Measurements from ENCODE around the gene TJAP1. TPM values are rescaled to one million over a fixed set of nuclear protein-coding genes. Genes with fewer than 3 reads are reported as not detected.

The TJAP1 gene
- total RNA-seq, 1 donor from 2014 or later: 45.3 TPM

DNA sequence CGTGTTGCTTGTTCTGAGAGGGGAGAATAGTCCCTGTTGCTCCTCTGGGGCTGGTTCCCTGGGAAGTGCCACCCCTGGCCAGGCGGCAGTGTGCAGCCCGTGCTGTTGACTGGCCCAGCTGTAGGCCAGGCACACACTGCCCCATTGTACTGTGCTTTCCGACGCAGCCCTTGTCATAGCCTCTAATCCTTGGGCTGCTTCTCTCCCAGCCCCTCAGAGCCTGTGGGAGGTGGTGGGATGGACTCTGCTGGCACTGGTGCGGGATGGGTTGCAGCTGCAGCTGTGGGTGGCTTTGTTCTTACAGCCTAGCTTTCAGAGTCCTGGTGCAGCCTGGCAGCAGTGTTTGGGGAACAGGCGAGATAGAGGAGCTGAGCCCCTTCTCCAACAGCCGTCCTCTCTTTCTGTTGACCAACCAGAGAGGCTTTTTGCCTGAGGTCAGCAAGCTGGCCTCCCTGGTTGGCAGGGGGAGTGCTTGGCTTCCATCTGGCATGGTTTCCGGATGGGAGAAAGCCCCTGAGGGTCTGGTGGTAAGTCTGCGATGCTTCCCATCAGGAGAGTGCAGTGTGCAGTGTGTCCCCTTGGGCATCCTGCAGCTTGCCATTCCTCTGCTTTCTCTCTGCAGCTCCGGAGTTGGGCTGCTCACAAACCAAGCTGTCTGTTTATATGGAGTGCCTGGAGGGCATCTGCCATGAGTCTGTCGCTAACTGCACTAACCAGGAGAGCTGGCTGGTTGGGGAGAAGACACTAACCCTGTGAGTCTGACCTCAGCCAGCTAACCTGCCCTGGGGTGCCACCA, 12.1 kb downstream of the TJAP1 start:
- H3K4me3 Mint-ChIP-seq: no peak overlapping the region
- peaks cover 46% of the 10 kb centered on the region for H3K36me3 Mint-ChIP-seq (ENCODE audit: low read depth)
- no peaks in the 10 kb centered on the region for H3K9me3 Mint-ChIP-seq
- intact Hi-C loops (cut with micrococcal nuclease): no loop called here
- ChIA-PET POLR2A (interaction anchor here (1.9 kb wide), 1 partner anchor 12 kb away, joined by 5 read pairs; the partner anchor contains the start of gene TJAP1), CTCF (interaction anchor here (0.9 to 2.0 kb wide), 2 partner anchors 14 to 17 kb away, joined by 3 to 7 read pairs; no protein-coding TSS in a partner anchor)
- ATAC-seq (ENCODE audit: low read depth) (no peak), DNase-seq (no peak)
- H3K4me1 Mint-ChIP-seq: peaks cover 2% of the 10 kb centered on the region
- H3K27me3 Mint-ChIP-seq: no peaks in the 10 kb centered on the region
- TF ChIP-seq, protein P1, sequence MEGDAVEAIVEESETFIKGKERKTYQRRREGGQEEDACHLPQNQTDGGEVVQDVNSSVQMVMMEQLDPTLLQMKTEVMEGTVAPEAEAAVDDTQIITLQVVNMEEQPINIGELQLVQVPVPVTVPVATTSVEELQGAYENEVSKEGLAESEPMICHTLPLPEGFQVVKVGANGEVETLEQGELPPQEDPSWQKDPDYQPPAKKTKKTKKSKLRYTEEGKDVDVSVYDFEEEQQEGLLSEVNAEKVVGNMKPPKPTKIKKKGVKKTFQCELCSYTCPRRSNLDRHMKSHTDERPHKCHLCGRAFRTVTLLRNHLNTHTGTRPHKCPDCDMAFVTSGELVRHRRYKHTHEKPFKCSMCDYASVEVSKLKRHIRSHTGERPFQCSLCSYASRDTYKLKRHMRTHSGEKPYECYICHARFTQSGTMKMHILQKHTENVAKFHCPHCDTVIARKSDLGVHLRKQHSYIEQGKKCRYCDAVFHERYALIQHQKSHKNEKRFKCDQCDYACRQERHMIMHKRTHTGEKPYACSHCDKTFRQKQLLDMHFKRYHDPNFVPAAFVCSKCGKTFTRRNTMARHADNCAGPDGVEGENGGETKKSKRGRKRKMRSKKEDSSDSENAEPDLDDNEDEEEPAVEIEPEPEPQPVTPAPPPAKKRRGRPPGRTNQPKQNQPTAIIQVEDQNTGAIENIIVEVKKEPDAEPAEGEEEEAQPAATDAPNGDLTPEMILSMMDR (IDR thresholded peaks at IDR 0.05): no peak
- no peak overlapping the region for H3K27ac Mint-ChIP-seq

DNA sequence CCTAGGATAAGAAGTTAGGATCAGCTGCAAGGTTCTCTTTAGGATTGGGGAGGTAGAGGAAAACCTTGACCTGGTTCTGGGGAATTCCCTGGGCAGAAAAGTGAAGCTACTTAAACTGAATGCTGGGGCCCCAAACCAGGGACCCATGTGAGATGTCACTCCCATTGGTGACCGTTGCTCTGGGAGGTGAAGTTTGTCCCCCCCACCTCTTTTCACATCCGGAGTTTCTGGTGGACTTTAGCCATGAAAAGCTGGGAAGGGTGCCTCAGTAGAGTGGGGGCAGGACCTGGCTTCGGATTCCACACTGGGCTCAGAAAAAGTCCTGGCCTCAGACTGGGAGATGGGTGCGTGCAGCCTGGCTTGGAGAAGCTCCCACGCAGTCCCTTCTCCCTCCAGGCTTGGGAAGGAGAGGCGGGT, 13.2 kb downstream of the TJAP1 start:
- intact Hi-C loops (cut with micrococcal nuclease): no loop called here
- DNase-seq (no peak), ATAC-seq (ENCODE audit: low read depth) (no peak)
- H3K4me3 Mint-ChIP-seq: no peak overlapping the region
- no peak overlapping the region for H3K27ac Mint-ChIP-seq
- ChIA-PET POLR2A (interaction anchor here (1.9 kb wide), 1 partner anchor 13 kb away, joined by 5 read pairs; the partner anchor contains the start of gene TJAP1), CTCF (no interaction called here)
- no peaks in the 10 kb centered on the region for H3K9me3 Mint-ChIP-seq
- H3K4me1 Mint-ChIP-seq: peaks cover 7% of the 10 kb centered on the region
- H3K36me3 Mint-ChIP-seq (ENCODE audit: low read depth): peaks cover 40% of the 10 kb centered on the region
- TF ChIP-seq, protein P1 (IDR thresholded peaks at IDR 0.05): no peak
- no peaks in the 10 kb centered on the region for H3K27me3 Mint-ChIP-seq

- no peak overlapping the region for H3K4me3 Mint-ChIP-seq
- DNase-seq: no peak
- H3K4me1 Mint-ChIP-seq: peaks cover 7% of the 10 kb centered on the region
- POLR2A ChIA-PET: no interaction called here
- TF ChIP-seq, protein P1 (IDR thresholded peaks at IDR 0.05): no peak
- H3K9me3 Mint-ChIP-seq: no peaks in the 10 kb centered on the region
- ATAC-seq (ENCODE audit: low read depth): no peak
- CTCF ChIA-PET: interaction anchor here (1.3 kb wide), 1 partner anchor 14 kb away, joined by 4 read pairs; no protein-coding TSS in a partner anchor
- H3K36me3 Mint-ChIP-seq (ENCODE audit: low read depth): peaks cover 32% of the 10 kb centered on the region
- intact Hi-C loops (cut with micrococcal nuclease): no loop called here
- no peak overlapping the region for H3K27ac Mint-ChIP-seq
- no peaks in the 10 kb centered on the region for H3K27me3 Mint-ChIP-seq
Measured at GRCh38 chr6:43491750-43492661, 14.6 kb downstream of the TJAP1 start.

- ATAC-seq (ENCODE audit: low read depth) (no peak), DNase-seq (no peak)
- intact Hi-C loops (cut with micrococcal nuclease): no loop called here
- POLR2A ChIA-PET: no interaction called here
- Mint-ChIP-seq H3K27me3 (no peaks in the 10 kb centered on the region), H3K36me3 (ENCODE audit: low read depth) (peaks cover 31% of the 10 kb centered on the region), H3K4me1 (peaks cover 7% of the 10 kb centered on the region), H3K9me3 (no peaks in the 10 kb centered on the region), H3K4me3 (no peak overlapping the region), H3K27ac (no peak overlapping the region)
- CTCF ChIA-PET: no interaction called here
- TF ChIP-seq, protein P1 (IDR thresholded peaks at IDR 0.05): no peak
Measured at GRCh38 chr6:43492673-43493072, 15.3 kb downstream of the TJAP1 start.

DNA sequence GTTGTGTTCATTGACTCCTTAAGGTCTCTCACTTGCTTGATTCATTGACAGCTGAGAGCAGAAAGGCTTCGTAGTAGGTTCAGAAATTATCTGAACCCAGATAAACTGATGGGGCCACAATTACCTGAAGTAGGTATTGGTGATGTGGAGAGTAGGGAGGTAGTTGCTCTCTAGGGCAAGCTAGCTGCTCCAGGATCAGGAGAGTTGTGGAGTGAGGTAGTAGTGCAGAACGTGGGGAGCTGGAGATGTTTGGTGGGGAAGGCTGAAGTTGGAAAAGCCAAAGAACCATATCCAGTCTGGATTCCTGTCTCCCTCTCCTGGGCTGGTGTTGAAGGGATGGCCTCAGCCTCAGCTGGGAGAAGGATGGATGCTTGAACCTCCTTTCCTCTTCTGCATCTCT, 15.9 kb downstream of the TJAP1 start:
- Mint-ChIP-seq H3K36me3 (ENCODE audit: low read depth) (peaks cover 34% of the 10 kb centered on the region), H3K4me3 (no peak overlapping the region), H3K27me3 (no peaks in the 10 kb centered on the region), H3K27ac (no peak overlapping the region), H3K9me3 (no peaks in the 10 kb centered on the region), H3K4me1 (peaks cover 7% of the 10 kb centered on the region)
- DNase-seq (no peak), ATAC-seq (ENCODE audit: low read depth) (no peak)
- POLR2A ChIA-PET: no interaction called here
- TF ChIP-seq, protein P1 (IDR thresholded peaks at IDR 0.05): no peak
- intact Hi-C loops (cut with micrococcal nuclease): no loop called here
- CTCF ChIA-PET: interaction anchor here (1.3 kb wide), 1 partner anchor 13 kb away, joined by 5 read pairs; no protein-coding TSS in a partner anchor

Measured in activated B cell treated with CpG ODN at 0.5 μM for 24 hours (primary cell).